Measurements from ENCODE around the gene SARM1. TPM values are rescaled to one million over a fixed set of nuclear protein-coding genes. Genes with fewer than 3 reads are reported as not detected.

SARM1 gene
- total and polyA plus RNA-seq, 2 of the 8 experiments (the other 6 are each of a cell fraction or from before 2014, with no cell fraction given), result 5.8 to 9.2 TPM

DNA sequence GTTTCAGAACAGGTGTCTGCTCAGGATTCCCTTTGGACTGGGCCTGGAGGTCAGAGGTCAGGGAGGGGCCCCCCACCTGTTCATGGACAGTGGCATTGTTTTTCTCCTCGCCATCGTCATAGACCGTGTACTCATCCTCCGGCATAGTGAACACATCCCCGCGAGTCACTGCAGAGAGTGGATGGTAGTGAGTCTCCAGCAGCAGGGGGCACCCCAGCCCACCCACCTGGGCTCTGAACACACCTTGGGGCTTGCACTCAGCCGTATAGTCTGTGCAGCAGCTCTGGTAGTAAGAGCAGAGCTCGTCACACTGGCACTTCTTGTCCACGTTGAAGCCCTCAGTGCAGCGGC lies 1.8 kb upstream of the SARM1 start:
- H2AK5ac ChIP-seq (ENCODE audit: low read depth, low read length), result peak overlapping the region; percentile 59; the same call in 1 of the 2 replicates
- peaks cover 16% of the 10 kb centered on the region; the same call in 1 of the 2 replicates for H3K23me2 ChIP-seq (ENCODE audit: low read depth, low read length)
- no peak overlapping the region for H3K9ac ChIP-seq (replicated peaks in 1 of 4; ENCODE audit: extremely low read depth in 1 of 4, low read depth in 3 of 4, low read length in 3 of 4)
- no peak overlapping the region for H3K4ac ChIP-seq (replicated peaks; ENCODE audit: insufficient read length, low read depth, low read length)
- H3K27ac ChIP-seq (ENCODE audit: low read depth, low read length), result no peak overlapping the region
- no peak overlapping the region for H3K4me2 ChIP-seq (ENCODE audit: insufficient read depth in 1 of 2, low read depth in 2 of 2, low read length in 2 of 2)
- no peak overlapping the region for H3K56ac ChIP-seq (replicated peaks; ENCODE audit: insufficient read length, low read depth, low read length)
- no peak overlapping the region for H3K18ac ChIP-seq (ENCODE audit: extremely low read depth, low read length)
- FAIRE-seq (no peak), DNase-seq (ENCODE audit: low read depth in 1 of 2, low spot score in 2 of 2) (no peak)
- peak overlapping the region; percentile 50; the same call in 1 of the 2 replicates for H2BK12ac ChIP-seq (ENCODE audit: low read depth, low read length)
- POLR2A ChIA-PET (ENCODE audit: partially characterized antibody), result interaction anchor here (0.8 to 12.7 kb wide), 5 partner anchors 11 to 44 kb away, joined by 3 to 103 read pairs (median 6); partner anchors contain the start of genes IFT20, POLDIP2 and TNFAIP1
- no peak overlapping the region for H4K5ac ChIP-seq (ENCODE audit: insufficient read length, low read depth, low read length)
- H2AFZ ChIP-seq (ENCODE audit: low read length), result no peak overlapping the region
- H3K4me3 ChIP-seq (ENCODE audit: extremely low read depth in 1 of 4, insufficient read depth in 2 of 4, low read depth in 3 of 4, low read length in 4 of 4), result no peak overlapping the region
- no peak overlapping the region for H2BK15ac ChIP-seq (ENCODE audit: low read length)
- WGBS, 2 experiments (ENCODE audit: extremely low coverage in 1 of 2, insufficient coverage in 1 of 2, insufficient read length in 1 of 2, insufficient replicate concordance in 2 of 2, low coverage in 1 of 2, low lambda C conversion rate in 2 of 2, missing lambda C conversion rate in 1 of 2), result 91% methylated on average over 10 of the region's 10 CpGs; no CpG with 5 or more reads in 1 of the 2 experiments
- no peaks in the 10 kb centered on the region for H3K36me3 ChIP-seq (ENCODE audit: control insufficient read depth in 2 of 4, insufficient read depth in 4 of 4, low read length in 3 of 4)
- H2BK20ac ChIP-seq (ENCODE audit: low read length), result no peak overlapping the region
- H2BK120ac ChIP-seq (replicated peaks; ENCODE audit: low read depth, low read length), result no peak overlapping the region
- H3K27me3 ChIP-seq (replicated peaks in 1 of 4; ENCODE audit: control insufficient read depth in 3 of 4, extremely low read depth in 1 of 4, insufficient read depth in 3 of 4, low read length in 3 of 4), result peaks cover 9 to 19% (median 19%) of the 10 kb centered on the region in 4 experiments
- no peak overlapping the region for H3K14ac ChIP-seq (ENCODE audit: insufficient read length)
- CTCF ChIA-PET (ENCODE audit: partially characterized antibody), result interaction anchor here (0.9 to 4.6 kb wide), 11 partner anchors 12 to 485 kb away, joined by 3 to 20 read pairs (median 4); partner anchors contain the start of genes POLDIP2, SLC13A2 and SLC46A1
- H3K9me3 ChIP-seq (ENCODE audit: insufficient read depth in 2 of 2, low read depth in 1 of 2, low read length in 1 of 2), result no peaks in the 10 kb centered on the region
- H2BK5ac ChIP-seq (ENCODE audit: low read depth, low read length), result 0 out of 2 replicates have a peak overlapping the region, but pooled peaks have one; percentile 1
- H3K23ac ChIP-seq (ENCODE audit: insufficient read length), result no peak overlapping the region
- H4K20me1 ChIP-seq (replicated peaks in 1 of 2; ENCODE audit: control insufficient read depth in 1 of 2, insufficient read depth in 2 of 2, low read length in 2 of 2), result peaks cover 2 to 12% of the 10 kb centered on the region in 2 experiments
- peaks cover 3 to 16% (median 9%) of the 10 kb centered on the region in 4 experiments; a peak in 6 of 7 replicates for H3K4me1 ChIP-seq (replicated peaks in 1 of 4; ENCODE audit: control insufficient read depth in 3 of 4, insufficient read depth in 4 of 4, low read length in 3 of 4)
- H3K79me1 ChIP-seq (ENCODE audit: low read depth, low read length), result no peaks in the 10 kb centered on the region; the same call in 1 of the 2 replicates
- no peaks in the 10 kb centered on the region for H3K79me2 ChIP-seq (ENCODE audit: control insufficient read depth in 1 of 2, insufficient read depth in 2 of 2, low read length in 2 of 2)
- no peak overlapping the region for H4K91ac ChIP-seq (replicated peaks; ENCODE audit: insufficient read length, low read length)
- H4K8ac ChIP-seq (ENCODE audit: extremely low read depth, insufficient read depth, low read length), result no peak overlapping the region
- TF ChIP-seq GABPA (IDR thresholded peaks at IDR 0.05; ENCODE audit: borderline replicate concordance, insufficient read depth, low read length) (no peak), EGR1 (IDR thresholded peaks at IDR 0.05; ENCODE audit: borderline replicate concordance, low read depth, low read length) (no peak), TCF12 (IDR thresholded peaks at IDR 0.05; ENCODE audit: low read depth, low read length) (no peak), HDAC2 (IDR thresholded peaks at IDR 0.05; ENCODE audit: borderline replicate concordance in 1 of 2, low read depth in 2 of 2, low read length in 2 of 2) (no peak), JUN (IDR thresholded peaks at IDR 0.05; ENCODE audit: low read depth, low read length) (no peak), PHF8 (conservative IDR thresholded peaks at IDR 0.05; ENCODE audit: low read depth, low read length) (no peak), MAFK (IDR thresholded peaks at IDR 0.05; ENCODE audit: low read depth, low read length) (no peak), CTBP2 (IDR thresholded peaks at IDR 0.05; ENCODE audit: borderline replicate concordance, insufficient read depth, insufficient read length, low read length) (no peak)
- TF ChIP-seq, protein P1, sequence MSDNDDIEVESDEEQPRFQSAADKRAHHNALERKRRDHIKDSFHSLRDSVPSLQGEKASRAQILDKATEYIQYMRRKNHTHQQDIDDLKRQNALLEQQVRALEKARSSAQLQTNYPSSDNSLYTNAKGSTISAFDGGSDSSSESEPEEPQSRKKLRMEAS (IDR thresholded peaks at IDR 0.05), result no peak
- TF ChIP-seq, protein P2, sequence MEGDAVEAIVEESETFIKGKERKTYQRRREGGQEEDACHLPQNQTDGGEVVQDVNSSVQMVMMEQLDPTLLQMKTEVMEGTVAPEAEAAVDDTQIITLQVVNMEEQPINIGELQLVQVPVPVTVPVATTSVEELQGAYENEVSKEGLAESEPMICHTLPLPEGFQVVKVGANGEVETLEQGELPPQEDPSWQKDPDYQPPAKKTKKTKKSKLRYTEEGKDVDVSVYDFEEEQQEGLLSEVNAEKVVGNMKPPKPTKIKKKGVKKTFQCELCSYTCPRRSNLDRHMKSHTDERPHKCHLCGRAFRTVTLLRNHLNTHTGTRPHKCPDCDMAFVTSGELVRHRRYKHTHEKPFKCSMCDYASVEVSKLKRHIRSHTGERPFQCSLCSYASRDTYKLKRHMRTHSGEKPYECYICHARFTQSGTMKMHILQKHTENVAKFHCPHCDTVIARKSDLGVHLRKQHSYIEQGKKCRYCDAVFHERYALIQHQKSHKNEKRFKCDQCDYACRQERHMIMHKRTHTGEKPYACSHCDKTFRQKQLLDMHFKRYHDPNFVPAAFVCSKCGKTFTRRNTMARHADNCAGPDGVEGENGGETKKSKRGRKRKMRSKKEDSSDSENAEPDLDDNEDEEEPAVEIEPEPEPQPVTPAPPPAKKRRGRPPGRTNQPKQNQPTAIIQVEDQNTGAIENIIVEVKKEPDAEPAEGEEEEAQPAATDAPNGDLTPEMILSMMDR (IDR thresholded peaks at IDR 0.05; ENCODE audit: control extremely low read depth in 1 of 3, insufficient read depth in 1 of 3, low read depth in 1 of 3, low read length in 3 of 3), result no peak

Measured in H1 (cell line).